Measurements from ENCODE around the gene CDYL. TPM values are rescaled to one million over a fixed set of nuclear protein-coding genes. Genes with fewer than 3 reads are reported as not detected.
"Not testable (repeated sequence)": the region's sequence is repeated elsewhere in the genome, so short reads cannot be mapped to it uniquely, and the experiment has no call there.

The CDYL gene
- total RNA-seq, 3 donors from 2014 or later: 58.9 to 74.9 (median 71.9) TPM

- H3K4me3 ChIP-seq: no peak overlapping the region
- ATAC-seq (no peak), DNase-seq (peak in 1 of 3 donors; percentile 38)
- H3K36me3 ChIP-seq (ENCODE audit: low read depth): no peaks in the 10 kb centered on the region
- no peak for TF ChIP-seq CTCF (IDR thresholded peaks at IDR 0.05)
- intact Hi-C loops (cut with DNase I, micrococcal nuclease): no loop called here
- peaks cover 6% of the 10 kb centered on the region for H3K9me3 ChIP-seq
- peaks cover 5% of the 10 kb centered on the region for H3K4me1 ChIP-seq (ENCODE audit: low read depth)
These were observed 72.3 kb downstream of the CDYL start for GRCh38 chr6:4848382-4849068.

GRCh38 chr6:4849226-4850022, 73.2 kb downstream of the CDYL start:
- Histone ChIP-seq H3K4me3 (no peak overlapping the region), H3K4me1 (ENCODE audit: low read depth) (peaks cover 5% of the 10 kb centered on the region), H3K9me3 (no peaks in the 10 kb centered on the region), H3K36me3 (ENCODE audit: low read depth) (no peaks in the 10 kb centered on the region)
- ATAC-seq (no peak), DNase-seq (no peak)
- TF ChIP-seq CTCF (IDR thresholded peaks at IDR 0.05): no peak
- intact Hi-C loops (cut with DNase I, micrococcal nuclease): no loop called here

- Histone ChIP-seq H3K4me3 (no peak overlapping the region), H3K4me1 (ENCODE audit: low read depth) (peaks cover 5% of the 10 kb centered on the region), H3K36me3 (ENCODE audit: low read depth) (no peaks in the 10 kb centered on the region), H3K9me3 (no peaks in the 10 kb centered on the region)
- DNase-seq (no peak), ATAC-seq (no peak)
- intact Hi-C loops (cut with DNase I, micrococcal nuclease): no loop called here
- no peak for TF ChIP-seq CTCF (IDR thresholded peaks at IDR 0.05)
These were observed 74.8 kb downstream of the CDYL start for GRCh38 chr6:4851035-4851434.

- ATAC-seq; DNase-seq; intact Hi-C loops (cut with DNase I, micrococcal nuclease); H3K4me1 ChIP-seq (ENCODE audit: low read depth); H3K4me3 ChIP-seq; H3K9me3 ChIP-seq; H3K36me3 ChIP-seq (ENCODE audit: low read depth): not testable (repeated sequence)
These were observed 76.0 kb downstream of the CDYL start for GRCh38 chr6:4852186-4852585.

- intact Hi-C loops (cut with DNase I, micrococcal nuclease): no loop called here
- no peaks in the 10 kb centered on the region for H3K36me3 ChIP-seq (ENCODE audit: low read depth)
- no peaks in the 10 kb centered on the region for H3K9me3 ChIP-seq
- no peak overlapping the region for H3K4me3 ChIP-seq
- TF ChIP-seq CTCF (IDR thresholded peaks at IDR 0.05): no peak
- ATAC-seq (peak; percentile 64), DNase-seq (no peak)
- H3K4me1 ChIP-seq (ENCODE audit: low read depth): peaks cover 5% of the 10 kb centered on the region
These were observed 76.7 kb downstream of the CDYL start for GRCh38 chr6:4852938-4853337.

- no peak for TF ChIP-seq CTCF (IDR thresholded peaks at IDR 0.05)
- peaks cover 7% of the 10 kb centered on the region for H3K4me1 ChIP-seq (ENCODE audit: low read depth)
- intact Hi-C loops (cut with DNase I, micrococcal nuclease): no loop called here
- no peaks in the 10 kb centered on the region for H3K9me3 ChIP-seq
- H3K4me3 ChIP-seq: no peak overlapping the region
- ATAC-seq (no peak), DNase-seq (no peak)
- H3K36me3 ChIP-seq (ENCODE audit: low read depth): no peaks in the 10 kb centered on the region
These were observed 77.1 kb downstream of the CDYL start for GRCh38 chr6:4853349-4853748.
